Esophagus squamous epithelium (tissue), 5 donors: Measurements from ENCODE around the gene LRP1. TPM values are rescaled to one million over a fixed set of nuclear protein-coding genes. Genes with fewer than 3 reads are reported as not detected.

Experiments used
- DNase-seq: peaks from one replicate; lab custom pipeline; 2025; lab: John Stamatoyannopoulos, UW
- H3K27ac ChIP-seq, 4 donors: fragments of 200-600 bp; sonication (generic); one replicate each; pipeline ENCODE4 v1.5.1; 2016 to 2019; ENCODE audit warnings: mild to moderate bottlenecking in 1 of 4
- H3K27me3 ChIP-seq, 4 donors: fragments of 200-600 bp; sonication (generic); 1 replicate in 3 of 4; 2 replicates in 1 of 4; pipeline versions ENCODE4 v1.5.1 to v1.6.0; 2017 to 2021; ENCODE audit warnings: antibody characterized with exemption in 1 of 4
- H3K36me3 ChIP-seq, 3 donors: fragments of 200-600 bp; sonication (generic); one replicate each; pipeline ENCODE4 v1.5.1; 2016 to 2019
- H3K4me1 ChIP-seq, 3 donors: fragments of 200-600 bp; sonication (generic); one replicate each; pipeline ENCODE4 v1.5.1; 2017 to 2019
- H3K4me3 ChIP-seq, 4 donors: fragments of 200-600 bp; sonication (generic); 1 replicate in 3 of 4; 2 replicates in 1 of 4; pipeline ENCODE4 v1.5.1; 2016 to 2019; ENCODE audit warnings: mild to moderate bottlenecking in 2 of 4, moderate library complexity in 1 of 4
- H3K9me3 ChIP-seq, 3 donors: fragments of 200-600 bp; sonication (generic); one replicate each; pipeline ENCODE4 v1.5.1; 2016 to 2019
- POLR2A ChIP-seq, 4 donors: fragments of 450-650 bp; IDR thresholded peaks; one replicate each; pipeline ENCODE4 v1.6.1; 2017; ENCODE audit warnings: antibody characterized with exemption in 4 of 4, mild to moderate bottlenecking in 4 of 4, moderate library complexity in 3 of 4
- WGBS, 2 donors: methylation state at CpG; one replicate each; pipeline ENCODE4 v1.1.5; 2018; 5-methylcytosine and 5-hydroxymethylcytosine counted together
- intact Hi-C: fragments of 100-400 bp; cut with DNase I; formaldehyde crosslinking; loops from one replicate; pipeline ENCODE4 v1.15.0; 2022
- total RNA-seq, 4 donors: library from RNA; depleted of rRNA; stranded (reverse); fragments of >200 nt; gene quantifications; one replicate each; pipeline ENCODE4 v1.1.0, GENCODE V29; 2016
- TF ChIP-seq, protein P1 (sequence below), 6 experiments: fragments of 450-650 bp in 4 of 6; fragments of 200-600 bp in 2 of 6; sonication (generic) in 2 of 6; IDR thresholded peaks; one replicate each; pipeline ENCODE4 v1.5.1; 2016 to 2019; ENCODE audit warnings: antibody characterized with exemption in 6 of 6, mild to moderate bottlenecking in 4 of 6, moderate library complexity in 4 of 6
- donor health status: DM: yes; HTN: yes; CAD: no.

LRP1 gene
- total RNA-seq, 4 donors from 2014 or later, result 60.8 to 147 (median 81.9) TPM

- intact Hi-C loops, result no loop called here
- WGBS, 2 donors, result 80 to 84% methylated on average over 6 to 7 of the region's 7 CpGs
- H3K36me3 ChIP-seq, result peaks cover 20 to 96% (median 37%) of the 10 kb centered on the region in 3 donors
- no peaks in the 10 kb centered on the region for H3K9me3 ChIP-seq
- no peak overlapping the region for H3K4me3 ChIP-seq
- no peak overlapping the region for H3K27ac ChIP-seq
- DNase-seq, result no peak
- peaks cover 17 to 64% (median 23%) of the 10 kb centered on the region in 3 donors for H3K4me1 ChIP-seq
- TF ChIP-seq POLR2A (IDR thresholded peaks at IDR 0.05), result no peak
- TF ChIP-seq, protein P1, sequence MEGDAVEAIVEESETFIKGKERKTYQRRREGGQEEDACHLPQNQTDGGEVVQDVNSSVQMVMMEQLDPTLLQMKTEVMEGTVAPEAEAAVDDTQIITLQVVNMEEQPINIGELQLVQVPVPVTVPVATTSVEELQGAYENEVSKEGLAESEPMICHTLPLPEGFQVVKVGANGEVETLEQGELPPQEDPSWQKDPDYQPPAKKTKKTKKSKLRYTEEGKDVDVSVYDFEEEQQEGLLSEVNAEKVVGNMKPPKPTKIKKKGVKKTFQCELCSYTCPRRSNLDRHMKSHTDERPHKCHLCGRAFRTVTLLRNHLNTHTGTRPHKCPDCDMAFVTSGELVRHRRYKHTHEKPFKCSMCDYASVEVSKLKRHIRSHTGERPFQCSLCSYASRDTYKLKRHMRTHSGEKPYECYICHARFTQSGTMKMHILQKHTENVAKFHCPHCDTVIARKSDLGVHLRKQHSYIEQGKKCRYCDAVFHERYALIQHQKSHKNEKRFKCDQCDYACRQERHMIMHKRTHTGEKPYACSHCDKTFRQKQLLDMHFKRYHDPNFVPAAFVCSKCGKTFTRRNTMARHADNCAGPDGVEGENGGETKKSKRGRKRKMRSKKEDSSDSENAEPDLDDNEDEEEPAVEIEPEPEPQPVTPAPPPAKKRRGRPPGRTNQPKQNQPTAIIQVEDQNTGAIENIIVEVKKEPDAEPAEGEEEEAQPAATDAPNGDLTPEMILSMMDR (IDR thresholded peaks at IDR 0.05), result no peak
- no peaks in the 10 kb centered on the region for H3K27me3 ChIP-seq
These were observed 24.4 kb upstream of the LRP1 start for GRCh38 chr12:57103856-57104255.

GRCh38 chr12:57104292-57104910 lies 23.9 kb upstream of the LRP1 start:
- Histone ChIP-seq H3K36me3 (peaks cover 20 to 96% (median 34%) of the 10 kb centered on the region in 3 donors), H3K27ac (no peak overlapping the region), H3K9me3 (no peaks in the 10 kb centered on the region), H3K4me1 (peaks cover 20 to 64% (median 26%) of the 10 kb centered on the region in 3 donors), H3K4me3 (no peak overlapping the region), H3K27me3 (no peaks in the 10 kb centered on the region)
- WGBS, 2 donors, result 90 to 93% methylated on average over 10 of the region's 12 CpGs
- intact Hi-C loops, result no loop called here
- no peak for DNase-seq
- TF ChIP-seq, protein P1 (IDR thresholded peaks at IDR 0.05), result no peak
- no peak for TF ChIP-seq POLR2A (IDR thresholded peaks at IDR 0.05)

GRCh38 chr12:57105011-57105753 lies 23.1 kb upstream of the LRP1 start:
- peaks cover 26 to 64% (median 28%) of the 10 kb centered on the region in 3 donors for H3K4me1 ChIP-seq
- H3K9me3 ChIP-seq, result no peaks in the 10 kb centered on the region
- intact Hi-C loops, result no loop called here
- WGBS, 2 donors, result 96% methylated on average over 4 to 8 of the region's 14 CpGs
- H3K4me3 ChIP-seq, result no peak overlapping the region
- peaks cover 20 to 89% (median 30%) of the 10 kb centered on the region in 3 donors for H3K36me3 ChIP-seq
- DNase-seq, result no peak
- no peak for TF ChIP-seq POLR2A (IDR thresholded peaks at IDR 0.05)
- TF ChIP-seq, protein P1 (IDR thresholded peaks at IDR 0.05), result no peak
- no peak overlapping the region for H3K27ac ChIP-seq
- H3K27me3 ChIP-seq, result no peaks in the 10 kb centered on the region

GRCh38 chr12:57106021-57106708 lies 22.1 kb upstream of the LRP1 start:
- Histone ChIP-seq H3K4me3 (no peak overlapping the region), H3K4me1 (peaks cover 25 to 56% (median 28%) of the 10 kb centered on the region in 3 donors), H3K27me3 (no peaks in the 10 kb centered on the region), H3K27ac (no peak overlapping the region), H3K9me3 (no peaks in the 10 kb centered on the region), H3K36me3 (peaks cover 20 to 82% (median 30%) of the 10 kb centered on the region in 3 donors)
- 70 to 82% methylated on average over 9 of the region's 9 CpGs for WGBS, 2 donors
- no peak for DNase-seq
- TF ChIP-seq, protein P1 (IDR thresholded peaks at IDR 0.05), result no peak
- TF ChIP-seq POLR2A (IDR thresholded peaks at IDR 0.05), result no peak
- intact Hi-C loops, result no loop called here
